Vagina (tissue), 2 donors: Measurements from ENCODE around the gene KRTAP10-6.

ENCODE experiments used
- CTCF ChIP-seq, 3 experiments: fragments of 450-650 bp in 2 of 3; fragments of 200-600 bp in 1 of 3; sonication (generic) in 1 of 3; IDR thresholded peaks; one replicate each; pipeline ENCODE4 v1.5.1; 2017 to 2019; ENCODE audit warnings: antibody characterized with exemption in 3 of 3, mild to moderate bottlenecking in 2 of 3, moderate library complexity in 2 of 3
- POLR2A ChIP-seq, 2 donors: fragments of 450-650 bp; IDR thresholded peaks; one replicate each; pipeline ENCODE4 v1.6.1; 2017; ENCODE audit warnings: antibody characterized with exemption in 2 of 2, mild to moderate bottlenecking in 2 of 2, moderate library complexity in 2 of 2

GRCh38 chr21:44544566-44544965 lies 47.7 kb downstream of the KRTAP10-6 start:
- TF ChIP-seq POLR2A (IDR thresholded peaks at IDR 0.05) (no peak), CTCF (IDR thresholded peaks at IDR 0.05) (no peak)
